Prostate gland (tissue), 2 donors: ENCODE measurements around the gene CALHM6.

Experiments
- CTCF ChIP-seq, 4 experiments: fragments of 200-600 bp in 2 of 4; fragments of 450-650 bp in 2 of 4; sonication (generic) in 2 of 4; IDR thresholded peaks; 1 replicate in 3 of 4; 2 replicates in 1 of 4; pipeline ENCODE4 v1.5.1; 2016 to 2019; ENCODE audit warnings: antibody characterized with exemption in 4 of 4, mild to moderate bottlenecking in 2 of 4, moderate library complexity in 2 of 4
- POLR2A ChIP-seq: fragments of 450-650 bp; IDR thresholded peaks from one replicate; pipeline ENCODE4 v1.6.1; 2016; ENCODE audit warnings: antibody characterized with exemption, mild to moderate bottlenecking
- POLR2AphosphoS5 ChIP-seq: sonication (generic); formaldehyde crosslinking; IDR thresholded peaks from one replicate; pipeline ENCODE4 v1.6.1; 2017; ENCODE audit warnings: antibody characterized with exemption

DNA sequence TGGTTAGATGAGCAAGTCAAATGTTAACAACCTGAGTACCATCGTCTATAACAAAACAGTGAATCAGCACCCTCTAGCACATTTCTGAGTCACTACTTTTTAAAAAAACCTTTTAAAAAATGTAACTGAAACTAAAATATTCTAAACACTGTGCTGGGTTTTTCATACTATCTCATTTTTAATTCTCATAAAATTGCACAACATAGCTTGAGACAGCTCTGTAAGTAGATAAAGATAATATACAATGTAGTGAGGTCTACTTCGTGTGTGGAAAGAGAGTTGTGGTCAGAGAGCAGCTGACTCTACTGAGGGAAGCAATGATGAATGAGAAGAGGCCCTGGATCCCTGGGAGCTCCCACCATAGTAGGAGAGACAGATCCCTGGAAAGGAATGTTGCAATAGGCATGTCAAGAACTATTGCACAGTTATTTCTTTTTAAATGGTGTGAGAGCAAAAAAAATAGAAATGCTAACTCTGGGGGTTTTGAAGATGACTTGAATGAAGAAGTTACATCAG, 13.6 kb upstream of the CALHM6 start:
- no peak for TF ChIP-seq CTCF (IDR thresholded peaks at IDR 0.05)
- TF ChIP-seq POLR2A = no peak
- no peak for TF ChIP-seq POLR2AphosphoS5
